ENCODE measurements around the gene GPR141.
"Not testable (repeated sequence)": the region's sequence is repeated elsewhere in the genome, so short reads cannot be mapped to it uniquely, and the experiment has no call there.

GPR141 gene

GRCh38 chr7:37690206-37690605 is 6.6 kb downstream of the GPR141 start:
- no peak for DNase-seq

GRCh38 chr7:37694208-37695094 is 10.9 kb downstream of the GPR141 start:
- DNase-seq, result no peak

- no peak for DNase-seq
Measured at GRCh38 chr7:37698276-37698675, 14.7 kb downstream of the GPR141 start.

GRCh38 chr7:37698782-37699181 is 15.2 kb downstream of the GPR141 start:
- DNase-seq, result no peak

GRCh38 chr7:37701769-37702168 is 18.2 kb downstream of the GPR141 start:
- DNase-seq, result no peak

GRCh38 chr7:37703361-37703760 is 19.8 kb downstream of the GPR141 start:
- DNase-seq, result no peak

GRCh38 chr7:37704328-37704833 is 20.8 kb downstream of the GPR141 start:
- not testable (repeated sequence) for DNase-seq

- no peak for DNase-seq
Measured at GRCh38 chr7:37705976-37706375, 22.4 kb downstream of the GPR141 start.

GRCh38 chr7:37706804-37707203 is 23.2 kb downstream of the GPR141 start:
- DNase-seq, result no peak

- no peak for DNase-seq
Measured at GRCh38 chr7:37707754-37708485, 24.4 kb downstream of the GPR141 start.

GRCh38 chr7:37709631-37710509 is 26.3 kb downstream of the GPR141 start:
- DNase-seq, result no peak

- DNase-seq, result no peak
Measured at GRCh38 chr7:37713613-37714012, 30.0 kb downstream of the GPR141 start.

- no peak for DNase-seq
Measured at GRCh38 chr7:37714606-37715005, 31.0 kb downstream of the GPR141 start.

- no peak for DNase-seq
Measured at GRCh38 chr7:37718585-37718984, 35.0 kb downstream of the GPR141 start.

- no peak for DNase-seq
Measured at GRCh38 chr7:37719077-37719476, 35.5 kb downstream of the GPR141 start.

- no peak for DNase-seq
Measured at GRCh38 chr7:37724732-37725131, 41.2 kb downstream of the GPR141 start.

- no peak for DNase-seq
Measured at GRCh38 chr7:37726016-37726415, 42.5 kb downstream of the GPR141 start.

- no peak for DNase-seq
Measured at GRCh38 chr7:37728747-37729146, 45.2 kb downstream of the GPR141 start.

GRCh38 chr7:37729181-37729580 is 45.6 kb downstream of the GPR141 start:
- no peak for DNase-seq

- DNase-seq, result no peak
Measured at GRCh38 chr7:37730501-37730900, 46.9 kb downstream of the GPR141 start.

GRCh38 chr7:37732253-37732652 is 48.7 kb downstream of the GPR141 start:
- no peak for DNase-seq

- no peak for DNase-seq
Measured at GRCh38 chr7:37732888-37733287, 49.3 kb downstream of the GPR141 start.

- DNase-seq, result no peak
Measured at GRCh38 chr7:37735196-37735595, 51.6 kb downstream of the GPR141 start.

All from activated naive CD4-positive, alpha-beta T cell treated with Interleukin-2 at 50 U/mL for 16 hours (primary cell).